ENCODE measurements around the gene KNSTRN. TPM values are rescaled to one million over a fixed set of nuclear protein-coding genes. Genes with fewer than 3 reads are reported as not detected.

KNSTRN gene
- total and polyA plus RNA-seq, 4 experiments from 2014 or later, result 1.0 to 8.8 (median 4.6) TPM

- no peaks in the 10 kb centered on the region for H3K9me3 ChIP-seq (ENCODE audit: control insufficient read depth in 1 of 2, low read length in 2 of 2)
- H3K27me3 Mint-ChIP-seq, result no peaks in the 10 kb centered on the region
- H3K36me3 Mint-ChIP-seq, result peaks cover 3 to 14% of the 10 kb centered on the region in 2 donors
- no peaks in the 10 kb centered on the region for H3K36me3 ChIP-seq (ENCODE audit: insufficient read depth, low read length)
- ChIA-PET CTCF (ENCODE audit: partially characterized antibody) (interaction anchor here (0.8 to 11.7 kb wide), 4 partner anchors 22 to 140 kb away, joined by 4 to 235 read pairs (median 12); partner anchors contain the start of gene CCDC9B), POLR2A (ENCODE audit: partially characterized antibody) (interaction anchor here (1.6 kb wide), 1 partner anchor 53 kb away, joined by 3 read pairs; no protein-coding TSS in a partner anchor)
- H3K4me3 Mint-ChIP-seq, result no peak overlapping the region
- no peaks in the 10 kb centered on the region for H3K27me3 ChIP-seq (ENCODE audit: insufficient read depth, low read length)
- H3K4me1 ChIP-seq (ENCODE audit: insufficient read depth, low read length), result peaks cover 8% of the 10 kb centered on the region
- intact Hi-C loops (cut with micrococcal nuclease), result no loop called here
- H3K27ac ChIP-seq (ENCODE audit: low read depth, low read length), result no peak overlapping the region
- peak overlapping the region in 1 of 7 donors; percentile 29 for H3K27ac Mint-ChIP-seq
- DNase-seq, result no peak
- peaks cover 0 to 5% (median 0%) of the 10 kb centered on the region in 4 donors for H3K4me1 Mint-ChIP-seq
- peaks cover 0 to 2% (median 0%) of the 10 kb centered on the region in 8 donors for H3K9me3 Mint-ChIP-seq
- H3K4me3 ChIP-seq (ENCODE audit: low read length in 2 of 2), result no peak overlapping the region
These were observed 37.7 kb downstream of the KNSTRN start for GRCh38 chr15:40420071-40420713.

- Mint-ChIP-seq H3K27ac (no peak overlapping the region), H3K4me3 (no peak overlapping the region), H3K36me3 (peaks cover 0 to 9% of the 10 kb centered on the region in 2 donors), H3K9me3 (peaks cover 0 to 2% (median 0%) of the 10 kb centered on the region in 8 donors), H3K27me3 (no peaks in the 10 kb centered on the region), H3K4me1 (peaks cover 0 to 5% (median 0%) of the 10 kb centered on the region in 4 donors)
- ChIA-PET POLR2A (ENCODE audit: partially characterized antibody) (interaction anchor here (1.3 to 1.6 kb wide), 2 partner anchors 52 to 53 kb away, joined by 3 to 4 read pairs; no protein-coding TSS in a partner anchor), CTCF (ENCODE audit: partially characterized antibody) (interaction anchor here (0.8 to 11.7 kb wide), 6 partner anchors 23 to 141 kb away, joined by 4 to 235 read pairs (median 14); partner anchors contain the start of gene CCDC9B)
- DNase-seq, result no peak
- Histone ChIP-seq H3K4me1 (ENCODE audit: insufficient read depth, low read length) (peaks cover 8% of the 10 kb centered on the region), H3K4me3 (ENCODE audit: low read length in 2 of 2) (no peak overlapping the region), H3K27ac (ENCODE audit: low read depth, low read length) (no peak overlapping the region), H3K9me3 (ENCODE audit: control insufficient read depth in 1 of 2, low read length in 2 of 2) (no peaks in the 10 kb centered on the region), H3K27me3 (ENCODE audit: insufficient read depth, low read length) (no peaks in the 10 kb centered on the region), H3K36me3 (ENCODE audit: insufficient read depth, low read length) (no peaks in the 10 kb centered on the region)
- intact Hi-C loops (cut with micrococcal nuclease), result no loop called here
These were observed 38.3 kb downstream of the KNSTRN start for GRCh38 chr15:40420793-40421192.

GRCh38 chr15:40421246-40422157 is 39.0 kb downstream of the KNSTRN start:
- ChIA-PET POLR2A (ENCODE audit: partially characterized antibody) (interaction anchor here (0.7 to 1.6 kb wide), 6 partner anchors 16 to 84 kb away, joined by 3 to 10 read pairs (median 4); partner anchors contain the start of gene IVD), CTCF (ENCODE audit: partially characterized antibody) (interaction anchor here (0.7 to 11.7 kb wide), 20 partner anchors 11 to 142 kb away, joined by 3 to 235 read pairs (median 7); partner anchors contain the start of genes BAHD1, CCDC9B, INAFM2 and IVD)
- Mint-ChIP-seq H3K4me3 (no peak overlapping the region), H3K27me3 (no peaks in the 10 kb centered on the region), H3K9me3 (peaks cover 0 to 2% (median 0%) of the 10 kb centered on the region in 8 donors), H3K4me1 (peaks cover 0 to 5% (median 0%) of the 10 kb centered on the region in 4 donors), H3K36me3 (peaks cover 0 to 7% of the 10 kb centered on the region in 2 donors), H3K27ac (peak overlapping the region in 1 of 7 donors; percentile 40)
- Histone ChIP-seq H3K27me3 (ENCODE audit: insufficient read depth, low read length) (no peaks in the 10 kb centered on the region), H3K4me1 (ENCODE audit: insufficient read depth, low read length) (peaks cover 8% of the 10 kb centered on the region), H3K27ac (ENCODE audit: low read depth, low read length) (no peak overlapping the region), H3K36me3 (ENCODE audit: insufficient read depth, low read length) (no peaks in the 10 kb centered on the region), H3K4me3 (ENCODE audit: low read length in 2 of 2) (no peak overlapping the region), H3K9me3 (ENCODE audit: control insufficient read depth in 1 of 2, low read length in 2 of 2) (no peaks in the 10 kb centered on the region)
- intact Hi-C loops (cut with micrococcal nuclease), result loop anchor here (1.0 kb wide), 3 partner anchors 53 to 100 kb away; no protein-coding TSS in a partner anchor
- peak; percentile 73 to 77 (median 74) for DNase-seq

GRCh38 chr15:40424483-40425115 is 42.1 kb downstream of the KNSTRN start:
- Histone ChIP-seq H3K36me3 (ENCODE audit: insufficient read depth, low read length) (no peaks in the 10 kb centered on the region), H3K27ac (ENCODE audit: low read depth, low read length) (no peak overlapping the region), H3K4me1 (ENCODE audit: insufficient read depth, low read length) (peaks cover 8% of the 10 kb centered on the region), H3K27me3 (ENCODE audit: insufficient read depth, low read length) (no peaks in the 10 kb centered on the region), H3K4me3 (ENCODE audit: low read length in 2 of 2) (no peak overlapping the region), H3K9me3 (ENCODE audit: control insufficient read depth in 1 of 2, low read length in 2 of 2) (no peaks in the 10 kb centered on the region)
- H3K27me3 Mint-ChIP-seq, result no peaks in the 10 kb centered on the region
- peak overlapping the region in 2 of 7 donors; percentile 11 to 19 for H3K27ac Mint-ChIP-seq
- H3K4me1 Mint-ChIP-seq, result peaks cover 0 to 5% (median 0%) of the 10 kb centered on the region in 4 donors
- H3K36me3 Mint-ChIP-seq, result peaks cover 1 to 5% of the 10 kb centered on the region in 2 donors
- intact Hi-C loops (cut with micrococcal nuclease), result no loop called here
- H3K4me3 Mint-ChIP-seq, result no peak overlapping the region
- peaks cover 0 to 2% (median 0%) of the 10 kb centered on the region in 8 donors for H3K9me3 Mint-ChIP-seq
- ChIA-PET CTCF (ENCODE audit: partially characterized antibody) (interaction anchor here (0.6 to 11.7 kb wide), 12 partner anchors 10 to 151 kb away, joined by 3 to 235 read pairs (median 4); partner anchors contain the start of gene CCDC9B), POLR2A (ENCODE audit: partially characterized antibody) (no interaction called here)
- DNase-seq, result no peak

- Mint-ChIP-seq H3K36me3 (peaks cover 1 to 5% of the 10 kb centered on the region in 2 donors), H3K4me1 (peaks cover 0 to 5% (median 0%) of the 10 kb centered on the region in 4 donors), H3K27ac (no peak overlapping the region), H3K4me3 (no peak overlapping the region), H3K9me3 (peaks cover 0 to 2% (median 0%) of the 10 kb centered on the region in 8 donors), H3K27me3 (no peaks in the 10 kb centered on the region)
- no peak for DNase-seq
- Histone ChIP-seq H3K27me3 (ENCODE audit: insufficient read depth, low read length) (no peaks in the 10 kb centered on the region), H3K27ac (ENCODE audit: low read depth, low read length) (no peak overlapping the region), H3K36me3 (ENCODE audit: insufficient read depth, low read length) (no peaks in the 10 kb centered on the region), H3K4me1 (ENCODE audit: insufficient read depth, low read length) (peaks cover 8% of the 10 kb centered on the region), H3K4me3 (ENCODE audit: low read length in 2 of 2) (no peak overlapping the region), H3K9me3 (ENCODE audit: control insufficient read depth in 1 of 2, low read length in 2 of 2) (no peaks in the 10 kb centered on the region)
- intact Hi-C loops (cut with micrococcal nuclease), result no loop called here
- POLR2A ChIA-PET (ENCODE audit: partially characterized antibody), result interaction anchor here (0.6 kb wide), 1 partner anchor 18 kb away, joined by 3 read pairs; no protein-coding TSS in a partner anchor
- CTCF ChIA-PET (ENCODE audit: partially characterized antibody), result interaction anchor here (0.7 to 11.7 kb wide), 8 partner anchors 14 to 152 kb away, joined by 3 to 235 read pairs (median 4); partner anchors contain the start of genes ANKRD63 and CCDC9B
These were observed 43.2 kb downstream of the KNSTRN start for GRCh38 chr15:40425681-40426080.

GRCh38 chr15:40427188-40427587 is 44.7 kb downstream of the KNSTRN start:
- peaks cover 0 to 2% (median 0%) of the 10 kb centered on the region in 8 donors for H3K9me3 Mint-ChIP-seq
- peaks cover 1 to 5% of the 10 kb centered on the region in 2 donors for H3K36me3 Mint-ChIP-seq
- no peak overlapping the region for H3K4me3 Mint-ChIP-seq
- ChIA-PET POLR2A (ENCODE audit: partially characterized antibody) (no interaction called here), CTCF (ENCODE audit: partially characterized antibody) (interaction anchor here (11.7 kb wide), 1 partner anchor 85 kb away, joined by 235 read pairs; the partner anchor contains the start of gene CCDC9B)
- intact Hi-C loops (cut with micrococcal nuclease), result no loop called here
- H3K9me3 ChIP-seq (ENCODE audit: control insufficient read depth in 1 of 2, low read length in 2 of 2), result no peaks in the 10 kb centered on the region
- no peak overlapping the region for H3K27ac ChIP-seq (ENCODE audit: low read depth, low read length)
- no peaks in the 10 kb centered on the region for H3K4me1 ChIP-seq (ENCODE audit: insufficient read depth, low read length)
- H3K4me1 Mint-ChIP-seq, result no peaks in the 10 kb centered on the region
- H3K27me3 ChIP-seq (ENCODE audit: insufficient read depth, low read length), result no peaks in the 10 kb centered on the region
- DNase-seq, result no peak
- H3K27me3 Mint-ChIP-seq, result no peaks in the 10 kb centered on the region
- H3K36me3 ChIP-seq (ENCODE audit: insufficient read depth, low read length), result no peaks in the 10 kb centered on the region
- H3K4me3 ChIP-seq (ENCODE audit: low read length in 2 of 2), result no peak overlapping the region
- no peak overlapping the region for H3K27ac Mint-ChIP-seq

Data from CD4-positive, alpha-beta memory T cell (primary cell).